Right lobe of liver (tissue), 6 donors: Measurements from ENCODE around the gene ADH1B. TPM values are rescaled to one million over a fixed set of nuclear protein-coding genes. Genes with fewer than 3 reads are reported as not detected.
"Not testable (repeated sequence)": the region's sequence is repeated elsewhere in the genome, so short reads cannot be mapped to it uniquely, and the experiment has no call there.

ENCODE experiments used
- ATAC-seq, 4 donors: fragments of 200-7000 bp; cut with Tn5 transposase; one replicate each; pipeline ENCODE4 v1.9.1; 2020; ENCODE audit warnings: mild to moderate bottlenecking in 4 of 4, moderate library complexity in 4 of 4
- DNase-seq, 3 donors: peaks; one replicate each; pipeline ENCODE4 v3.0.0-alpha.2; 2020
- H3K27ac ChIP-seq, 3 donors: fragments of 200-600 bp; one replicate each; pipeline ENCODE4 v1.8.0; 2022
- H3K27me3 ChIP-seq, 2 donors: fragments of 200-600 bp; one replicate each; pipeline ENCODE4 v1.8.0; 2022
- H3K36me3 ChIP-seq, 4 donors: fragments of 200-600 bp; sonication (generic) in 1 of 4; one replicate each; pipeline versions ENCODE4 v1.5.1 to v1.8.0; 2017 to 2022; ENCODE audit warnings: control low read depth in 1 of 4
- H3K4me1 ChIP-seq, 4 donors: fragments of 200-600 bp; sonication (generic) in 1 of 4; one replicate each; pipeline versions ENCODE4 v1.5.1 to v1.8.0; 2017 to 2022; ENCODE audit warnings: control low read depth in 1 of 4
- H3K4me3 ChIP-seq, 3 donors: fragments of 200-600 bp; one replicate each; pipeline ENCODE4 v1.8.0; 2022
- H3K9me3 ChIP-seq, 4 donors: fragments of 200-600 bp; sonication (generic) in 1 of 4; one replicate each; pipeline versions ENCODE4 v1.5.1 to v1.8.0; 2017 to 2022; ENCODE audit warnings: control low read depth in 1 of 4
- CTCF ChIP-seq, 4 donors: fragments of 200-600 bp in 3 of 4; fragments of 450-650 bp in 1 of 4; IDR thresholded peaks; one replicate each; pipeline versions ENCODE4 v1.5.1 to v1.8.0; 2016 to 2022; ENCODE audit warnings: antibody characterized with exemption in 4 of 4, mild to moderate bottlenecking in 2 of 4
- POLR2A ChIP-seq: fragments of 450-650 bp; IDR thresholded peaks from one replicate; pipeline ENCODE4 v1.6.1; 2017; ENCODE audit warnings: antibody characterized with exemption, mild to moderate bottlenecking
- WGBS: methylation state at CpG from one replicate; pipeline ENCODE4 v1.1.6; 2018; ENCODE audit warnings: low coverage, low lambda C conversion rate; ENCODE audit not compliant: insufficient coverage; ENCODE audit errors: missing lambda C conversion rate; 5-methylcytosine and 5-hydroxymethylcytosine counted together
- intact Hi-C, 2 donors: fragments of 100-400 bp; cut with DNase I; formaldehyde crosslinking; loops; one replicate each; pipeline versions ENCODE4 v1.11.2 to v1.14.1; 2022
- long read RNA-seq: library from polyadenylated mRNA; unstranded; transcript quantifications from one replicate; pipeline ENCODE4 v2.0.0, GENCODE V29; 2019
- total RNA-seq, 6 experiments: library from RNA; depleted of rRNA in 2 of 6; stranded (reverse); fragments of >200 nt in 2 of 6; fragmentation: NEBNext Ultra II Directional in 3 of 6; extraction: Animal tissue kit (Norgen Biotek cat#: 25700) in 3 of 6; gene quantifications; one replicate each; pipeline versions ENCODE4 v1.1.0 to v1.2.4, GENCODE V29; 2016 to 2023
- donor health status: DM: no; HTN: yes; CAD: no.
- donor health status: DM: no; HTN: no; CAD: no.
- donor health status: DM: no; HTN: no; CAD: no.
- donor health status: DM: no; HTN: yes; CAD: no.
- donor health status: DM: no; HTN: yes; CAD: no.

Gene ADH1B
- total RNA-seq = 1,000 to 10,000 TPM in 3 of 6 experiments, 100 to 1,000 TPM in 3; 531 to 4,444 (median 1,842) TPM
- long read RNA-seq, full-length matches to known transcripts = 349 of 495 reads
- long read RNA-seq, partial matches to known transcripts = 98 of 495 reads
- long read RNA-seq, other reads (novel, unspliced or antisense) = 48 of 495 reads

- Histone ChIP-seq H3K27ac (peak within 1 kb of the TSS; percentile 5 to 90 (median 86)), H3K27me3 (no peaks in the 10 kb centered on the region), H3K36me3 (peaks cover 0 to 42% (median 19%) of the 10 kb centered on the region in 4 donors), H3K4me1 (peaks cover 0 to 52% (median 23%) of the 10 kb centered on the region in 4 donors), H3K4me3 (peak within 1 kb of the TSS; percentile 3 to 64 (median 62)), H3K9me3 (no peaks in the 10 kb centered on the region)
- DNase-seq (peak in 2 of 3 donors; percentile 54 to 64), ATAC-seq (peak; percentile 8 to 57 (median 28))
- intact Hi-C loops = no loop called here
- 16% methylated on average over 8 of the region's 8 CpGs for WGBS
- TF ChIP-seq POLR2A (peak; percentile 60), CTCF (IDR thresholded peaks at IDR 0.05) (no peak)
These were observed at the start of gene ADH1B for GRCh38 chr4:99321241-99322191. Gene ADH1B, minus strand, starts transcription at chr4:99321401. Its CDS starts 70 bp downstream, at chr4:99321331.

GRCh38 chr4:99367817-99368216 lies 46.6 kb upstream of the ADH1B start:
- H3K27ac ChIP-seq, H3K4me3 ChIP-seq, H3K36me3 ChIP-seq, intact Hi-C loops, H3K27me3 ChIP-seq, DNase-seq, H3K4me1 ChIP-seq, ATAC-seq, H3K9me3 ChIP-seq: not testable (repeated sequence)
- 80% methylated on average over 1 of the region's 2 CpGs for WGBS

GRCh38 chr4:99366491-99366890 lies 45.3 kb upstream of the ADH1B start:
- WGBS = 91% methylated on average over 1 of the region's 1 CpG
- Histone ChIP-seq H3K27me3 (no peaks in the 10 kb centered on the region), H3K4me3 (no peak overlapping the region), H3K27ac (no peak overlapping the region), H3K36me3 (no peaks in the 10 kb centered on the region), H3K4me1 (no peaks in the 10 kb centered on the region), H3K9me3 (no peaks in the 10 kb centered on the region)
- TF ChIP-seq CTCF (IDR thresholded peaks at IDR 0.05) (no peak), POLR2A (no peak)
- no peak for DNase-seq
- no peak for ATAC-seq
- intact Hi-C loops = no loop called here

GRCh38 chr4:99362768-99363167 lies 41.6 kb upstream of the ADH1B start:
- ATAC-seq = peak in 1 of 4 donors; percentile 30
- TF ChIP-seq POLR2A = no peak
- TF ChIP-seq CTCF (IDR thresholded peaks at IDR 0.05) = no peak
- Histone ChIP-seq H3K36me3 (no peaks in the 10 kb centered on the region), H3K4me3 (no peak overlapping the region), H3K4me1 (no peaks in the 10 kb centered on the region), H3K27me3 (no peaks in the 10 kb centered on the region), H3K27ac (no peak overlapping the region), H3K9me3 (no peaks in the 10 kb centered on the region)
- intact Hi-C loops = no loop called here
- no peak for DNase-seq

- TF ChIP-seq CTCF (IDR thresholded peaks at IDR 0.05) (no peak), POLR2A (no peak)
- DNase-seq (no peak), ATAC-seq (no peak)
- Histone ChIP-seq H3K4me1 (no peaks in the 10 kb centered on the region), H3K27me3 (no peaks in the 10 kb centered on the region), H3K36me3 (no peaks in the 10 kb centered on the region), H3K4me3 (no peak overlapping the region), H3K27ac (no peak overlapping the region), H3K9me3 (no peaks in the 10 kb centered on the region)
- intact Hi-C loops = no loop called here
These were observed 40.7 kb upstream of the ADH1B start for GRCh38 chr4:99361899-99362275.
